CD4-positive, CD25-positive, alpha-beta regulatory T cell (primary cell): ENCODE results near the gene ATP5F1E. TPM values are rescaled to one million over a fixed set of nuclear protein-coding genes. Genes with fewer than 3 reads are reported as not detected.
"Not testable (repeated sequence)": the region's sequence is repeated elsewhere in the genome, so short reads cannot be mapped to it uniquely, and the experiment has no call there.

Source experiments
- ATAC-seq, 2 donors: fragments of 150-1000 bp; cut with Tn5 transposase; one replicate each; pipeline ENCODE4 v1.10.0; 2021; ENCODE audit warnings: low read depth in 2 of 2, moderate number of reproducible peaks in 2 of 2, moderate library complexity in 1 of 2
- DNase-seq, 3 donors: peaks; one replicate each; pipeline versions ENCODE4 v3.0.0 to v3.0.0-alpha.2; 2012 to 2022; ENCODE audit warnings: mixed read lengths in 1 of 3
- H3K27ac ChIP-seq: one replicate; pipeline ENCODE4 v1.7.0; 2013; ENCODE audit warnings: mild to moderate bottlenecking, low read length; ENCODE audit not compliant: insufficient read depth, poor library complexity, severe bottlenecking
- H3K27me3 ChIP-seq: one replicate; pipeline ENCODE4 v1.7.0; 2013; ENCODE audit warnings: low read length; ENCODE audit not compliant: control insufficient read depth, insufficient read depth
- H3K36me3 ChIP-seq: one replicate; pipeline ENCODE4 v1.7.0; 2013; ENCODE audit warnings: mild to moderate bottlenecking, low read length, moderate library complexity; ENCODE audit not compliant: control insufficient read depth, insufficient read depth
- H3K4me1 ChIP-seq: 2 replicates; pipeline ENCODE4 v1.7.0; 2013; ENCODE audit warnings: mild to moderate bottlenecking, low read length; ENCODE audit not compliant: insufficient read depth, control insufficient read depth, poor library complexity, severe bottlenecking
- H3K4me3 ChIP-seq: one replicate; pipeline ENCODE4 v1.7.0; 2013; ENCODE audit warnings: low read depth, mild to moderate bottlenecking, low read length, moderate library complexity
- H3K9me3 ChIP-seq, 2 experiments: 1 replicate in 1 of 2; 2 replicates in 1 of 2; pipeline ENCODE4 v1.7.0; 2013; ENCODE audit warnings: low read length in 2 of 2, mild to moderate bottlenecking in 1 of 2, moderate library complexity in 1 of 2; ENCODE audit not compliant: control insufficient read depth in 2 of 2
- H3K27ac Mint-ChIP-seq, 3 donors: one replicate each; pipeline ENCODE4 v1.8.0; 2020 to 2022; ENCODE audit warnings: mild to moderate bottlenecking in 3 of 3, mixed read lengths in 3 of 3, moderate library complexity in 2 of 3
- H3K27me3 Mint-ChIP-seq: one replicate; pipeline ENCODE4 v1.8.0; 2022; ENCODE audit warnings: mild to moderate bottlenecking, mixed read lengths
- H3K36me3 Mint-ChIP-seq: one replicate; pipeline ENCODE4 v1.8.0; 2020; ENCODE audit warnings: mixed read lengths
- H3K4me1 Mint-ChIP-seq, 4 donors: one replicate each; pipeline ENCODE4 v1.8.0; 2020 to 2022; ENCODE audit warnings: mixed read lengths in 4 of 4, mild to moderate bottlenecking in 1 of 4
- H3K4me3 Mint-ChIP-seq, 4 donors: one replicate each; pipeline ENCODE4 v1.8.0; 2020 to 2022; ENCODE audit warnings: mild to moderate bottlenecking in 4 of 4, mixed read lengths in 4 of 4, moderate library complexity in 3 of 4
- H3K9me3 Mint-ChIP-seq, 7 donors: one replicate each; pipeline ENCODE4 v1.8.0; 2020 to 2022; ENCODE audit warnings: mixed read lengths in 7 of 7, mild to moderate bottlenecking in 3 of 7, moderate library complexity in 2 of 7
- polyA plus RNA-seq, 4 donors: library from polyadenylated mRNA; unstranded; fragments of 300-500 nt; fragmentation: Illumina TruSeq; gene quantifications; one replicate each; pipeline ENCODE4 v1.2.3, GENCODE V29; 2021
- total RNA-seq: library from RNA; stranded (reverse); gene quantifications from one replicate; pipeline ENCODE4 v1.2.3, GENCODE V29; 2022

ATP5F1E gene
- total and polyA plus RNA-seq, 5 donors from 2014 or later = 54.9 to 145 (median 89.2) TPM

GRCh38 chr20:59014680-59015389 lies 17.3 kb downstream of the ATP5F1E start:
- ATAC-seq = no peak
- H3K27ac Mint-ChIP-seq = no peak overlapping the region
- H3K27me3 Mint-ChIP-seq = peaks cover 4% of the 10 kb centered on the region

GRCh38 chr20:59013959-59014608 lies 18.1 kb downstream of the ATP5F1E start:
- H3K27me3 ChIP-seq = no peaks in the 10 kb centered on the region
- DNase-seq = peak in 2 of 3 donors; percentile 12 to 61
- no peak overlapping the region for H3K27ac ChIP-seq
- Mint-ChIP-seq H3K4me1 (peaks cover 11 to 54% (median 38%) of the 10 kb centered on the region in 4 donors), H3K27me3 (peaks cover 4% of the 10 kb centered on the region), H3K36me3 (peaks cover 5% of the 10 kb centered on the region), H3K9me3 (no peaks in the 10 kb centered on the region), H3K4me3 (peak overlapping the region in 1 of 4 donors; percentile 42), H3K27ac (no peak overlapping the region)
- H3K4me1 ChIP-seq = peaks cover 24% of the 10 kb centered on the region
- ATAC-seq = peak in 1 of 2 donors; percentile 51
- no peaks in the 10 kb centered on the region for H3K36me3 ChIP-seq
- H3K9me3 ChIP-seq = no peaks in the 10 kb centered on the region
- H3K4me3 ChIP-seq = no peak overlapping the region

More at GRCh38 chr20:59014680-59015389, 17.3 kb downstream of the ATP5F1E start:
- no peak for DNase-seq
- Histone ChIP-seq H3K27me3 (no peaks in the 10 kb centered on the region), H3K36me3 (no peaks in the 10 kb centered on the region), H3K27ac (no peak overlapping the region), H3K4me1 (peaks cover 24% of the 10 kb centered on the region), H3K4me3 (no peak overlapping the region), H3K9me3 (no peaks in the 10 kb centered on the region)
- no peak overlapping the region for H3K4me3 Mint-ChIP-seq
- no peaks in the 10 kb centered on the region for H3K9me3 Mint-ChIP-seq
- H3K4me1 Mint-ChIP-seq = peaks cover 11 to 53% (median 38%) of the 10 kb centered on the region in 4 donors
- H3K36me3 Mint-ChIP-seq = peaks cover 5% of the 10 kb centered on the region

DNA sequence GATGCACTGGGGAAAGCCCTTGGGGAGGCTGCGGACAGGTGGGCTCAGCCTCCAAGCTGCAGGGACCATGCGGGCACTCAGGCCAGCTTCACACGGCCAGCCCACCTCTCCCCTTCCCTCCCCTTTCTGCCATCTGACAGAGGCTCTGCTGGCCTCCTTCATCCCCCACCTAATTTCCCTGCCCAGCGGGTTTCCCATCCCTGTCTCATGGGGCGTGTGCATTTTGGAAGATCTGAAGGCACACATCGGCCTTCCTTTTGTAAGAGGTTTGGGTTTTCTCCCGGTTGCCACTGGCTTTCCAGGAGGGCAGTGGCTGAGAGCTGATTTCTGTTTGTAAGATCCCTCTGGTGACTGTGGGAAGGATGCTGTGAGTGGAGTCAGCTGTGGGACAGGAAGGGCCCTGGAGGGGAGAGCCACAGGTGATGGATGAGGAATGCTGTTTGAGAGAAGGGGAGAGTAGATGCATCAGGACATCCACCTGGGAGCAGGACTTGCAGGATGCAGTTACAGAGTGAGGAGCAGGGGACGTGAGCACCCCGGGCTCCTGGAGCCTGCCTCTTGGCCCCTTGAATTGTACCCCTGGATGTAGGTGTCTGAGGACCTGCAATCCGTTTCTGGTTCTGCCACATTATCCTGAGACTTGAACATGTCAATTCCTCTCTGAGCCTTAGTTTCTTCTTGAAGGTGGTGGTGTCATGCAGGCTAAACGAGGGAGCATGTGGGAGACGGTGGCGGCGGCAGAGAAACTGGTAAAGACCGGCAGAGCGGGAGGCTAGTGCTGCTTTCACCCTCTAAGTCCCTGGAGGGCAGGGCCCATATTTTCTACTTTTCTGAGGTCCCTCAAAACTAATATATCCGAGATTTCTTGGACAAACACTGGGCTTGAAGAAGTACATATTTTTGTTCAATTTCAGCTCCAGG lies 18.8 kb downstream of the ATP5F1E start:
- DNase-seq (no peak), ATAC-seq (no peak)
- no peaks in the 10 kb centered on the region for H3K9me3 ChIP-seq
- no peak overlapping the region for H3K27ac ChIP-seq
- peak overlapping the region in 2 of 3 donors; percentile 31 to 34 for H3K27ac Mint-ChIP-seq
- H3K4me3 Mint-ChIP-seq = peak overlapping the region in 2 of 4 donors; percentile 28 to 42
- peaks cover 5% of the 10 kb centered on the region for H3K36me3 Mint-ChIP-seq
- H3K27me3 ChIP-seq = no peaks in the 10 kb centered on the region
- H3K4me1 Mint-ChIP-seq = peaks cover 11 to 52% (median 38%) of the 10 kb centered on the region in 4 donors
- H3K27me3 Mint-ChIP-seq = peaks cover 4% of the 10 kb centered on the region
- no peaks in the 10 kb centered on the region for H3K36me3 ChIP-seq
- H3K4me1 ChIP-seq = peaks cover 24% of the 10 kb centered on the region
- no peak overlapping the region for H3K4me3 ChIP-seq
- H3K9me3 Mint-ChIP-seq = no peaks in the 10 kb centered on the region

DNA sequence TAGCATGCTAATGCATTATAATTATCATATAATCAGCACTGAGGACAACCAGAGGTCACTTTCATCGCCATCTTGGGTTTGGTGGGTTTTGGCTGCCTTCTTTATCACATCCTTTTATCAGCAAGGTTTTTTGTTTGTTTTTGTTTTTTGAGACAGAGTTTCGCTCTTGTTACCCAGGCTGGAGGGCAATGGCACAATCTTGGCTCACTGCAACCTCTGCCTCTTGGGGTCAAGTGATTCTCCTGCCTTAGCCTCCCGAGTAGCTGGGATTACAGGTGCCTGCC lies 20.3 kb downstream of the ATP5F1E start:
- H3K9me3 Mint-ChIP-seq, H3K36me3 Mint-ChIP-seq, DNase-seq, H3K9me3 ChIP-seq, H3K27ac ChIP-seq, H3K36me3 ChIP-seq, H3K27me3 ChIP-seq, H3K27me3 Mint-ChIP-seq, ATAC-seq, H3K4me3 ChIP-seq, H3K27ac Mint-ChIP-seq: not testable (repeated sequence)
- H3K4me1 Mint-ChIP-seq = peaks cover 11 to 41% (median 32%) of the 10 kb centered on the region in 4 donors
- H3K4me1 ChIP-seq = peaks cover 22% of the 10 kb centered on the region
- H3K4me3 Mint-ChIP-seq = peak overlapping the region in 2 of 4 donors; percentile 15 to 63

- no peak overlapping the region for H3K4me3 ChIP-seq
- Mint-ChIP-seq H3K27ac (no peak overlapping the region), H3K36me3 (peaks cover 5% of the 10 kb centered on the region), H3K4me1 (peaks cover 11 to 36% (median 27%) of the 10 kb centered on the region in 4 donors), H3K4me3 (peak overlapping the region in 2 of 4 donors; percentile 15 to 27), H3K27me3 (peaks cover 4% of the 10 kb centered on the region), H3K9me3 (no peaks in the 10 kb centered on the region)
- no peaks in the 10 kb centered on the region for H3K36me3 ChIP-seq
- peak; percentile 38 to 41 for ATAC-seq
- no peaks in the 10 kb centered on the region for H3K27me3 ChIP-seq
- no peaks in the 10 kb centered on the region for H3K9me3 ChIP-seq
- DNase-seq = peak in 1 of 3 donors; percentile 82
- H3K27ac ChIP-seq = no peak overlapping the region
- peaks cover 20% of the 10 kb centered on the region for H3K4me1 ChIP-seq
Measured at GRCh38 chr20:59010995-59011873, 20.9 kb downstream of the ATP5F1E start.

- Histone ChIP-seq H3K9me3 (no peaks in the 10 kb centered on the region), H3K36me3 (no peaks in the 10 kb centered on the region), H3K4me1 (peaks cover 27% of the 10 kb centered on the region), H3K4me3 (no peak overlapping the region), H3K27ac (no peak overlapping the region), H3K27me3 (no peaks in the 10 kb centered on the region)
- H3K27ac Mint-ChIP-seq = no peak overlapping the region
- ATAC-seq (no peak), DNase-seq (no peak)
- H3K4me3 Mint-ChIP-seq = peak overlapping the region in 2 of 4 donors; percentile 34 to 70
- no peaks in the 10 kb centered on the region for H3K9me3 Mint-ChIP-seq
- H3K27me3 Mint-ChIP-seq = peaks cover 4% of the 10 kb centered on the region
- H3K4me1 Mint-ChIP-seq = peaks cover 11 to 40% (median 30%) of the 10 kb centered on the region in 4 donors
- H3K36me3 Mint-ChIP-seq = peaks cover 5% of the 10 kb centered on the region
Measured at GRCh38 chr20:59010321-59010994, 21.7 kb downstream of the ATP5F1E start.
